Neural cell (in vitro differentiated cells): ENCODE results near the gene KYAT1.

Source experiments
- CTCF ChIP-seq: fragments of 450-650 bp; IDR thresholded peaks from 2 replicates; pipeline ENCODE4 v1.5.1; 2014; ENCODE audit warnings: antibody characterized with exemption, mild to moderate bottlenecking, moderate library complexity; ENCODE audit not compliant: poor library complexity, severe bottlenecking
- EZH2 ChIP-seq: fragments of 200-600, 300-800 bp; shearing (Covaris generic), sonication (generic); IDR thresholded peaks from 2 replicates; pipeline ENCODE4 v1.6.1; 2014; ENCODE audit warnings: antibody characterized with exemption, low read length, borderline replicate concordance, mild to moderate bottlenecking; ENCODE audit not compliant: insufficient read depth, poor library complexity, severe bottlenecking
- POLR2AphosphoS5 ChIP-seq: IDR thresholded peaks from 2 replicates; pipeline ENCODE4 v1.6.1; 2012
- SMC3 ChIP-seq: fragments of 450-650 bp; conservative IDR thresholded peaks from 2 replicates; pipeline ENCODE4 v1.6.1; 2014; ENCODE audit warnings: antibody characterized with exemption, mild to moderate bottlenecking, moderate library complexity; ENCODE audit not compliant: poor library complexity

DNA sequence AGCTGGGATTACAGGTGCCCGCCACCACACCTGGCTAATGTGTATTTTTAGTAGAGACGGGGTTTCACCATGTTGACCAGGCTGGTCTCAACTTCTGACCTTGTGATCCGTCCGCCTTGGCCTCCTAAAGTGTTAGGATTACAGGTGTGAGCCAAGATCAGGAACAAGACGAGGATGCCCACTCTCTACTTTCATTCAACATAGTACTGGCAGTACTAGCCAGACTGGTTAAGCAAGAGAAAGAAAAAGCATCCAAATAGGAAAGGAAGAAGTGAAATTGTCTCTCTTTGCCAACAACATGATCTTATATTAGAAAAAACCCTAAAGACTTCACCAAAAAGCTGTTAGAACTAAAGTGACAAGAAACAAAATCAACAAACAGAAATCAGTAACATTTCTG, 70.9 kb downstream of the KYAT1 start:
- no peak for TF ChIP-seq POLR2AphosphoS5
- TF ChIP-seq CTCF: no peak
- no peak for TF ChIP-seq SMC3
- no peak for TF ChIP-seq EZH2
